Fibroblast of the aortic adventitia (primary cell): ENCODE measurements around the gene C22orf39. TPM values are rescaled to one million over a fixed set of nuclear protein-coding genes. Genes with fewer than 3 reads are reported as not detected.

Source experiments
- DNase-seq: peaks from one replicate; pipeline ENCODE4 v3.0.0-alpha.2; 2010; ENCODE audit warnings: low read depth
- H3K4me3 ChIP-seq: 2 replicates; pipeline ENCODE4 v1.5.1; 2011; ENCODE audit warnings: low read depth, mild to moderate bottlenecking, control low read depth, low read length, moderate library complexity
- CTCF ChIP-seq: IDR thresholded peaks from 2 replicates; pipeline ENCODE4 v1.5.1; 2011; ENCODE audit warnings: mild to moderate bottlenecking, low read length, control low read depth, inconsistent platforms; ENCODE audit not compliant: insufficient read depth
- total RNA-seq: library from RNA; depleted of rRNA; stranded (reverse); fragments of >200 nt; gene quantifications from 2 replicates; pipeline ENCODE4 v1.2.3, GENCODE V29; 2012; ENCODE audit warnings: low replicate concordance

The C22orf39 gene
- total RNA-seq, 1 donor = 10.5 TPM

DNA sequence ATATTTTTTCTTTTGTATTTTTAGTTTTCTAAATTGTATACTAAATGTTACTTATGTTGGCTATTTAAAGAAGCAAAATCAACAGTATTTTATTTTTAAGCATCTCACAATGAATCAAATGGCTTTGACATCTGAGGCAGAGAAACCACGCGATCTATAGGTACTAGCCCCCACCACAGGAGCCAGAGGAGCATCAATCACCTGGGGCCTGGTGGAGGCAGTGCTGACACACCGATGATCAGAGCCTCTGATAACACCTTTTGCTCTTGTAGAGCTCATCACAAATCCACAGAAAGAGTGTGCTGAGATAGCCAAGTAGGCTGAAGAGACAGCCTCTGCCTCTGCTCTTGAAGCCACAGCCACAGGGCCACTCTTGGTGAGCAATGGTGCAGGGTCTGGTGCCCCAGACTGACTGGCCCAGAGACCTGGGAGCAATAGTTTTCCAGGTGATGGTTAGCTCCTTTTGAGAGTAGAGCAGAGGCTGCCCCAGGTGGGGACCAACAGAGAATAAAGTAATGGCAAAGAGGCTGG, 41.2 kb downstream of the C22orf39 start:
- H3K4me3 ChIP-seq = no peak overlapping the region
- TF ChIP-seq CTCF = no peak
- DNase-seq = no peak

DNA sequence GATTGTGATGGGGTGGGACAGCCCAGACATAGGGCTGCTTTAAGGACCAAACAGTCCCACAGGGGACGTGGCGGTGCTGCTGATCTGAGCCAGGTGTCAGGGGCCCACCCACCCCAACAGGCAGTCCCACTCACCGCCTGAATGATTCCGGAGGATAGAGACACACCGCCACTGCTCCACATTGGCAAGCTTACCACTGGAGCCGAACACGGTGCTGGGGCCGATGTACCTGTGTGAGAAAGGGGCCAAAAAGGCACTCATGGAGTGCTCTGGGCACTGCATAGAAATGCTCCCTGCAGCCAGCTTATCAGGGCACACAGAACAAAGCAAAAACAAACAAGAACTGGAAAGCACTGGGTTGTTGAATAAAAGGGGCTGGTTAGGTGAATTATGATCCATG, 41.9 kb downstream of the C22orf39 start:
- no peak for TF ChIP-seq CTCF
- no peak overlapping the region for H3K4me3 ChIP-seq
- no peak for DNase-seq

GRCh38 chr22:19405133-19405532, 42.4 kb downstream of the C22orf39 start:
- no peak for TF ChIP-seq CTCF
- DNase-seq = no peak
- H3K4me3 ChIP-seq = no peak overlapping the region

DNA sequence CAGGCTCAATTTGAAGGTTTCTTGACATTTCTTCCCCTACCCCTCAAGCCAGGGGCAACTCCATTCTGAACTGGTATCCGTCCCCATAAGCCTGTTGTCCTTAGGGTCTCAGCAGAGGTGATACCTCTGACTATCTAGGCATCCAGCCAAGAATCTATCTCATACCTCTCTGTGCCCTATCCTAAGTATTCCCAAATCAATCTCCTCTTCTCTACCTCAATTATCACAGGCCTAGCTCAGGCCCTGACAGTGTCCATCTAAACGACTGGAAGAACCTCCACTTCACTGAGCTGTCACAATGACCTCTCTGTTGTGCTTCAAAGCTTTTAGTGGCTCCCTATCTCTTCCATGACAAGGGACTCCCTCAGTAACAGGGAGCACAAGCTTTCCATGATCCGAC, 42.8 kb downstream of the C22orf39 start:
- no peak for DNase-seq
- no peak overlapping the region for H3K4me3 ChIP-seq

GRCh38 chr22:19402642-19403191, 44.8 kb downstream of the C22orf39 start:
- no peak overlapping the region for H3K4me3 ChIP-seq
- DNase-seq = no peak
- TF ChIP-seq CTCF = no peak

More for the DNA sequence above, 42.8 kb downstream of the C22orf39 start:
- no peak for TF ChIP-seq CTCF

DNA sequence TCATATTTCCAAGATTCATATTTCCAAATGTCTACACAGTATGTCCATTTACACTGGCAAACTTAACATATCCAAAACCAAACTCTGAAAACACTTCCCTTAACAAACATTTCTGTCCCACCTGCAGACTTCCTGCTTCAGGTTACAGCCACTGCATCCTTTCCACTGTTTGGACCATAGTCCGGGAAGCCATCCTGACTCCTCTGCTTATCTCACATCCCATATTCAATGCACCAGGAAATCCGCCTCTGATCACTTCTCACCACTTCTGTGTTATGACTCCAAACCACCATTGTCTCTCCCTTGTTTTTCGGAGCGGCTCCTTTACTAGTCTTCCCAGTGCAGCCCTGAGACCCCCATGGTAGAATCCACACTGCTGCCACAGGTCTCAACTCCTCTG, 46.0 kb downstream of the C22orf39 start:
- TF ChIP-seq CTCF = no peak
- no peak for DNase-seq
- no peak overlapping the region for H3K4me3 ChIP-seq

DNA sequence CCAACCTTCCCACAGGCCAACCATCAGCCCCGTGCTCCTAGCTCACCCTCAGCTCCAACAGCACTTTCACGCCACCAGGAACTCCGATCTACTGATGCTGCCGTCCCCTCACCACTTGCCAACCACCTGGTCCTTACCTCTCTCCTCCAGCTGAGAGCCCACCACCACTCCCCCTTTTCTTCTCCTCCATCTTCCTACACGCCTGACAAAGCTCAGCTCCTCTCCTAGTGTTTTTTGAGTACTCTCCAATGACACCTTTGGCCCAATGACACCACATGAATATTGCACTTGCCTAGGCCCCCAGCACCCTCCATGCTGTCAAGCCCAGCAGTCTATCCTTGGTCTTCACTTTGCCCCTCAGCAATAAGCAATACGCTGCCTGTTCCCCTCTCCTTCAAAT, 46.6 kb downstream of the C22orf39 start:
- no peak for DNase-seq
- TF ChIP-seq CTCF = no peak

More for the DNA sequence above, 46.6 kb downstream of the C22orf39 start:
- no peak overlapping the region for H3K4me3 ChIP-seq
